Activated CD8-positive, alpha-beta memory T cell treated with anti-CD3 and anti-CD28 coated beads for 4 hours (primary cell): ENCODE measurements around the gene DSG2.
"Not testable (repeated sequence)": the region's sequence is repeated elsewhere in the genome, so short reads cannot be mapped to it uniquely, and the experiment has no call there.

Experiments
- DNase-seq, 2 donors: peaks; one replicate each; pipeline ENCODE4 v3.0.0-alpha.2; 2020; ENCODE audit warnings: low read depth in 2 of 2

DSG2 gene

DNA sequence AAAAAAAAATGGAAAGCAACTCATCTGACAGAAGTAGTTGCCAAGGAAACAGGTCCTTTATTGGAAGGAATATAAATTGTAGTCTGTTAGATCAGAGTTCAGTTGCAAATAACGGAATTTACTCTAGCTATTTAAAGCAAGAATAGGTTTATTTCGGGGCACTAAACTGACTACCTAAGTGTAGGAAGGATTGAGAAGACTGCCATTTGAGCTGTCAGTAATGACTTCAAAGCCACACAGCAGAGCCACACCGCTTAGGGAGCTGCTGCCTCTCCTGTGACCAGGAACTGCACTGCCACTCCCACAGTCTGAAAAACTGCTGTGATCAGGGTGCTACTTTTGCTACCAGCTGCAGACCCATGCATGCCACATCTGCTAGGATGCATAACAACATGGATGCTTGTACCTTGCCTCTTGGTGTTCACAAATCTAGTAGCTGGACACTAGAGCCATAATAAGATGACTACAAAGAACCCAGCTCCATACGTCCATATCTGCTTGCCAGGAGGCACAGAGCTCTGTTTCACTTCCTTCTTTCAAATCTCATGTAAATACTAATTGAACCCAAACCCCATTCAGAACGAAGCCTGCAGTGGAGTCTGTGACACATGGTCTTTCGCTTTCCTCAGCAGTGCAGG, 2.2 kb downstream of the DSG2 start:
- no peak for DNase-seq

DNA sequence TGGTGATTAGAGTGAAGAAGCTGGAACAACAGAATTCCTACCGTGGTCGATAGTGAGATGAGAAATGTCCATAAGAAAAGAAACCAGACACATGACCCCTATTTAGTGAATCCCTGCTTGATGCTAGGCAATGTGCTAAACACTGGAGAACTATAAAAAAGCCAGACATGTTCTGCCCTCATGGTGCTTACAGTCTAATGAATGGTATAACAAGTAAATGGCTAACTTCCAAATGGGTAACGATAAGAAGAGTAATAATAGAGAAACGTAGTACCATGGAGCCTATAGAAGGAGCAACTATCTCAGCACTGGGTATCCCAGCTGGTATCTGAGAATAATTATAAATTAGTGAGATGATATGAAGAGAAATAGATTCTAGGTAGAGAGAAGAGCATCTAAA, 5.0 kb downstream of the DSG2 start:
- no peak for DNase-seq

DNA sequence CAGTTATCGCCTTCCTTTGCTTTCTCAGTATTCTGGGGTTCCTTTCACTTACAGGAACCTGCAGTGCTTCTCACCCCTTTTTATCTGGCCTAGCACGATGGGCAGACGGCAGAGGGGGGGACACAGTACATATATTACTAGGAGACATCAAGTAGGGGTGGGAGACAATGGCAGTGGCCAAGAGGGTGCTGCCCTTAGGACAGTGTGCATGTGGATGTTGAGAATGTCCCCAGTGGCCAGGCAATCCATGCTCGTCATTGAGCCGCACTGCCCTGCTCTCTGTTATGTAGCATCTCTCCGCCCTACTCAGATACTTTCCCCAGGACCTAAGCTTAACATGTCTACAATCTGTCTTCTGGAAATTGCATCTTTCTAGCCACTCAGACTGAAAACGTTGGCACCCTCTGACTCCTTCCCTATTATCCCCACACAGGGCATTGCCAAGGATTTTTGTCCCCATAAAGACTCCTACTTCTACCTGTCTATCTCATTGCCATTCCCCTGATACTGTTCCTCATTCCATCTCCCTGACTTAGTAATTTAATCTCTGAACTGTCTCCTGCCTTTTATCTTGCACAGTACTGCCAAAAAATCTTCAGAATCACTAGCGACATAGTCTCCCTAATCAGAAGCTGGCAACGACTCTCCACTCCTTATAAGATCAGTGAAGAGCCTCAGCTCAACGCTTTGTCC, 6.6 kb downstream of the DSG2 start:
- no peak for DNase-seq

DNA sequence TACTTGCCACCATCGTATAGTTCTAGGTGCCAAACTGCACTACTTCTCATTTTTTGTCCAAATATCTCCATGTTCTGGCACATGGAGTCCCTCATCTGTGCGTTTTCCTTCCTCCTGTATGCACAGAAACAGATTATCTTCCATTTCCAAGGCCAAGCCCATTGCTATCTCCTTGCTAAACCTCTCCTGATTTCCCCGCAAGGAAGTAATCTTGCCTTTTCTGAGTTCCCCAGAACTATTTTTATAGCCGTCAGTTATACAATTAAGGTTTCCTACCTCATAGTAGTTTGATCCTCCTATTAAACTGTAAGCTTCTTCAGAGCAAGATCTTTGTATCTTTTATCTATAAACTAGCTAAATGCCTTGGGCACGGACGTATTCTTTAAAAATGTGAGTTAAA, 7.2 kb downstream of the DSG2 start:
- DNase-seq, result no peak

DNA sequence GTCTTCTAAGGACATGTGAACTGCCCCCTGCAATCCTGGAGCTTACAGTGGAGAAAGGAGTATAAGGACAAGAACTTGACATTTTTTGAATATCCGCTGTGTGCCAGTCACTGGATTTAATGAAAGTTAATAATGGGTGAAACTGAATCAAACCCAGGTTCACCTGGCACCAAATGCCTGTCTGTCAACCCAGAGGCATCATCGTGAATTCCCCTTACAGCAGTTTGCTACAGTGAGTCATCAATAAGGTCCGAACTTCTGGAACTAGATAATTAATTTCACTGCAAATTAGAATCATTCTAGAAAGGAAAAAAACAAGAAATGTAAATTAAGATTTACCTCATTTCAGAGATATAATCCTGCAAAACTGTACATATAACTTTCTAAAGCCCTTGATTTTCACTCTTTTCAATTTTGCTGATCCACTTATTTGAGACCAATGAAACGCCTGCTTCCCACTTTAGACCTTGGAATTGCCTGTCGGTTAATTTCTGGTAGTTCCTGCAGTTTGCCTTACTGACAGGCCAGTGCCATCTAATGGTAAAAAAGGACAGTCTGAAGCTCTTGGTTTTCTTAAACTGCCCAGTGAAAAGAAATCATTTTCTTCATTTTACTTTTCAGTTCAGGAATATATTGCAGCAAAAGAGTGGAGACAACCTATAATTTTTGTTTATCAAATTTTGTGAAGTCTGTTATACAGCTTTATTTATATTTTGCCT, 8.2 kb downstream of the DSG2 start:
- DNase-seq, result no peak

DNA sequence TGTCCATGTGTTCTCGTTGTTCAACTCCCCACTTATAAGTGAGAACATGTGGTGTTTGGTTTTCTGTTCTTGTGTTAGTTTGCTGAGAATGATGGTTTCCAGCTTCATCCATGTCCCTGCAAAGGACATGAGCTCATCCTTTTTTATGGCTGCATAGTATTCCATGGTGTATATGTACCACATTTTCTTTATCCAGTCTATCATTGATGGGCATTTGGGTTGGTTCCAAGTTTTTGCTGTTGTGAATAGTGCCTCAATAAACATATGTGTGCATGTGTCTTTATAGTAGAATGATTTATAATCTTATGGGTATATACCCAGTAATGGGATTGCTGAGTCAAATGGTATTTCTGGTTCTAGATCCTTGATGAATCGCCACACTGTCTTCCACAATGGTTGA, 9.1 kb downstream of the DSG2 start:
- DNase-seq, result not testable (repeated sequence)

DNA sequence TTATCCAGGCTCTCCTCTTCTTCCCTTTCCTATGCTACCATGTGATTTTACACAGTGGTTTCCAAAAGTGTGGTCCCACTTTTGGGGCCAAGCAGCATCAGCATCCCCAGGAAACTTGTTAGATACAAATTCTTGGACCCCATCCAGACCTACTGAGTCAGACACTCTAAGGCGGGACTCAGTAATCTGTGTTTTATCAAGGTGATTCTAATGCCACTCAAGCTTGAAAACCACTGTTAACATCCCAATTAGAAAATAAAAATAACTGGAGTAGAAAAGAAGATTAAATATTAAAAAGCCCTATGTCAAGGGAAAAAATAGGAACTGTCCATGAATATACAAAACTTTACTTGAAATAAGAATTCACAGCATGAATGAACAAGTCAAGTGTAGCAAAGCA, 10.8 kb downstream of the DSG2 start:
- no peak for DNase-seq

DNA sequence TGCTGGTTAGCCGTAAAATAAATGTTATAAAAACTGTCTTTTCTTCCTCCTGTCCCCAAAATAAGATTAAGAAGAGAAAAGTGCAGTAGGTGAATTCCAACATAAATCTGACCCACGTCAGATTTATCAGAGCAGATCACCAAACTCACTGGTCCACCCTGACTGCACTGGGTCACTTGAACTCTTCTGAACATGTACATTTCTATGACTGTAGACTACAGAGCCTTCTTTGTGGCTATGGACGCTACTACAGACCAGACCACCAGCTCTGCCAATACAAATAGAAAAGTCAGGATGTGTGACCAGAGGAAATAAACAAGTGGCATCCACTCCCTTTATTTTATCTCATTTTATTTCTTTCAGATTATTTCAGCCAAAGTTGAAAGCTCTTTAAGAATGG, 11.6 kb downstream of the DSG2 start:
- no peak for DNase-seq

DNA sequence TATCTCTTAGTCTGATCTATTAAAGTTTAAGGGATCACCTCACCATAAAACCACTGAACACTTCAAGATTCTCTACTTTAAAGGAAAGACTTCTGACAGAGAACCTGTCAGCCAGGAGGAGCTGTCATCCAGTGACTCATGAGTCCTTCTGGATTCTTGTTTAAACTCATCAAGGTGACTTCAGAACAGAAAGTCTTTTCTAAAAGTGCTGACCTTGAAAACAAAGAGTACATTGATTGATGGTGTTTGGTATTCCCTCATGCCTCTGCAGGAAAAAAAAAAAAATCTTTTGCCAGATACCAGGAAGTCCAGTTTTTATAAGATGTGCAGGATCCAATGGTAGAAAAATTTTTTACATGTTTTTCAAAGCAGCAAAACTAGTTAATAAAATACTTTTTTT, 12.3 kb downstream of the DSG2 start:
- DNase-seq, result no peak

DNA sequence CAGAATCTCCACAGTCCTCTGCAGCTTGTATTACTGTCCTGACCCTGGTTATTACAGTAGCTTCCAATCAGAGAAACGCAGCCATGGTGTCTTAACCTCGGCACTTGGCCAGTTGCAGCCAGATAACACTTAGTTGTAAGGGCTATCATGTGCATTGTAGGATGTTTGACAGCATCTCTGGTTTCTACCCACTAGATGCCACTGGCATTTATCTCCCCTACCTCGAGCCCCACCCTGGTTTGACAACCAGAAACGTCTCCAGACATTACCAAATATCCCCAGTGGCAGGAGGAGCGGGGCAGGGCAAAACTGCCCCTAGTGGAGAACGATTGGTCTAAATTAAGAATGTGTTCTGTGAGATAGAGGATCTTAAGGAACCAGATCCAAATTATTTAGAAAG, 13.1 kb downstream of the DSG2 start:
- no peak for DNase-seq

DNA sequence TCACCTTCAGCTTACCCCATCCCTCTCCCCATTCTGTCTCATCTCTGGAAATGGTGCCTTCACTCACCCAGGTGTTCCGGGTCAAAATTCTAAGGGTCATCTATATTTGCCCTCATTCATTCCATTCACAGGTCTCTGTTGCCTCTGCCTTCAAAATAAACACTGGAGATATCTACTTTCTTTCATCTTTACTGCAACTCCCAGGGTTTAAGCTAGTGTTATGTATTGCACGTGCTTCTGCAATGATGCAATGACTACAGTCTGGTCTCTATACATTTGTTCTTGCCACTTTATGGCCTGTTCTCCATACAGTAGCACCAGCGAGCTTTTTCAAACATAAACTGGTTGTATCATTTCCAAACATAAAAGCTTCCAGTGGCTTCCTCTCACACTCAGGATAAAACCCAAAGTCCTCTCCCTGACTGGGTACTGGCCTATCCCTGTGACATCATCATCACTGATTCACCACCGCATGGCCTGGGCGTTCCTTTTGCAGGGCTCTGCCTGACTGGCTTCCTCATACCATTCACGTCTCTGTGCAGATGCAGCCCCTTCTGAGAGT, 14.3 kb downstream of the DSG2 start:
- no peak for DNase-seq

DNA sequence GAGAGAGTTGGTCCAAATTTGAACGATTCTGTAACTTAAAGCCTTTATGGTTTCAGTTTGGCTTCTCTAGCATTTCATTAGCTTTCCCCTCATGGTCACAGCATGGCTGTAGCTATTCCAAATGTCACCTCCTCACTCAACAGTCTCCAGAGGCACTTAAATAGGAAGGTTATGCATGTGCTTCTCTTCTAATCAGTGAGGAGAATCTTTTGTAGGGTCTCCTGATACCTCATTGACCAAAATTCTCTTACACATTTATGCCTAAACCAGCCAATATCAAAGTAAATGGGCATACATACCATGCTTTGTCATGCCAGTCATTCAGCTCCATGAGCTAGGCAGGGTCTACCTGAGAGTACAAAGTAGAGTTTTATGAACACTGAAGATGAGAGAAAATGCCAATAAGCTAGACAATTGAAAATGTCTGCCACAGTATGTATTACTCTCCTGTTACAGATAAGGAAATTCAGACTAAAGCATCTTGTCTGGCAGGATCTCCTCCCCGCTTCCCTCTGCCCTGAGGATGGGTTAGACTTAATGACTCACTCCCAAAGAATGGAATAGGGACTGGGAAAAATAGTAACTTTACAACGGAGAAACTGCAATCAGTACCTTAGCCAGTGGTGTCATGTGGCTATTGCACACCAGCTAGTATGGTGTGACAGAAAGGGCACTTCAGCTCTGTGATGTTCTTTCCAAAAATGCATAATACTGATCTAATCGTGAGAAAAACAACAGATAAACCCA, 15.4 kb downstream of the DSG2 start:
- DNase-seq, result no peak

DNA sequence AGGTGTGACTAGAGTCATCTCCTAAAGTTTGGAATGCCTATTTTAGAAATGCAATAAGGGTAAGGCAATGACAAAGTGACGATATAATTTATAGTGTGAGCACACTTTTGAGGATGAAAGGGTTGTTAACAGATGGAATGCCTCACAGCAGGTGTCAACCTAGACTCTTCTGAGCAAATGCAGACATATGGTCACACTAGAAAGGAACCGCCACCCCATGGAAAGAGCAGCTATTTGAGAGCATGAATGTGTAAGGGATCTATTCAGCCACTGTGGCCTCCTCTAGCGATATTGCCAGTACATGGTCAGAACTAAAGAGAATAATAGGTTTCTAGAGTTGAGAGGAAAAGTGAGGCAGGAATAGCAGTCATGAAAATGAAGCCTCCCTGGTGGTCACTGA, 18.5 kb downstream of the DSG2 start:
- no peak for DNase-seq

DNA sequence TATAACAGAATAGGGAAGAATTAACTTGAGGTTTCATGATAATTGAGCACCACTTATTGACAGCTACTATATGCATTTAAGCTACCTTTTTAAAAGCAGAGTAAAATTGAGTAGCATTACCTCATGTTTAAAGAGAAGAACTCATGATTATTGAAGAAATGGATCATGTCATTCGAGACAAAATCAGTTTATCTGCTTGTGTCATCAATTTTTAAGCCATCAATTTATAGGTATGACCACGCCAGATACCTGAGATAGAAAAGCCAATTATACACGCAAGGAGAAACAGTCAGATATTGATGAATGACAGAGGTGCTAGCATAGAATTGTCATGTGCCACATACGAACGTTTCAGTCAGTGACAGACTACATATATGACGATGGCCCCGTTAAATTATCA, 28.4 kb downstream of the DSG2 start:
- DNase-seq, result no peak

DNA sequence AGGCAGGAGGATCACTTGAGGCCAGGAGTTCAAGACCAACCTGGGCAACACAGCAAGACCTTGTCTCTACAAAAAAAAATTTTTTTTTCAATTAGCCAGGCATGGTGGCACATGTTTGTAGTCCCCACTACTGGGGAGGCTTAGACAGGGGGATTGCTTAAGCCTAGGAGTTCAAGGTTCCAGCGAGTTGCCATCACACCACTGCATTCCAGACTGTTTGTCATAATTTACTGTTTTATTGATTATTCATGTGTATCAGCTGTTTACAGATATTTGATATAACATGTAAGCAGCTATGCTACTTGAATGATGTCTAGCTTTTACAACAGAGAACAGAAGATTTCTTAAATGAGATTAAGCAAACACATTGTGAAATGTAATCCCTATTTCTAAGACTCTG, 35.3 kb downstream of the DSG2 start:
- no peak for DNase-seq

DNA sequence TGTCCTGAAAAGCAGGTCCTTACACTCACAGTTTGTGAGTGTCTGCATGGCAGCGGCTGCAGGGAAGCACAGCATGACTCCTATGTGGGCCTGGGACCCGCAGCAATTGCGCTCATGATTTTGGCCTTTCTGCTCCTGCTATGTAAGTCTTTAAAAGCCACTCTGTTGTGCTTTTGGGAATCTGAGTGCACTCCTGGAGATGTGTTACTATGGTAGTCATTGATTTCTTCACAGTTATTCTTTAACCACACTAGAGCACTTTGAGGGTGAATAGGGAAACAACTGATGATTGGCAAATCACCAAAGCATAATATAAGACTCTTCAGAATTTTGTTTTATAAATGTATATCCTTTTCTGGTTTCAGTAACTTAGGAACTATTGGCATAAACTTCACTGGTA, 40.9 kb downstream of the DSG2 start:
- DNase-seq, result no peak

DNA sequence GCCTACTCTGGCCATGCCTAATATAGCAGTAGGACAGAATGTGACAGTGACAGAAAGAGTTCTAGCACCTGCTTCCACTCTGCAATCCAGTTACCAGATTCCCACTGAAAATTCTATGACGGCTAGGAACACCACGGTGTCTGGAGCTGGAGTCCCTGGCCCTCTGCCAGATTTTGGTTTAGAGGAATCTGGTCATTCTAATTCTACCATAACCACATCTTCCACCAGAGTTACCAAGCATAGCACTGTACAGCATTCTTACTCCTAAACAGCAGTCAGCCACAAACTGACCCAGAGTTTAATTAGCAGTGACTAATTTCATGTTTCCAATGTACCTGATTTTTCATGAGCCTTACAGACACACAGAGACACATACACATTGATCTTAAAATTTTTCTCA, 48.5 kb downstream of the DSG2 start:
- no peak for DNase-seq

DNA sequence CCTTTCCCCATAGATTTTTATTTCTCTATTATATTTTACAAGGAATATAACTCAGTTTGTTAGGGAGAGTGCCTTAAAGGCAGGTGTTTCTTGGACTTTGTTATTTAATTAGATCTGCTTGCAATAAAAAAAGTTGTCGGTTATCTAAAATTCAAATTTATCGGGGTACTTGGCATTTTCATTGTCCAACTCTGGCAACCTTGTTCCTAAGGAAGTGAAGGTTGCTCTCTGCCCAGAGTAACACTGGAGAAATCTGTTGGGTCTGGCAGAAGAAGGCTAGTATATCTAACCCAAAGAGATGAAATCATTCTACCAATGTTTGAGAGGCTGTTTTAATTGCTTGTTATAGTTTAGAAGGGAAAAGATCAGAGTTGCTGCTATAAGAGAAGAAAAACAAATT, 50.9 kb downstream of the DSG2 start:
- no peak for DNase-seq

DNA sequence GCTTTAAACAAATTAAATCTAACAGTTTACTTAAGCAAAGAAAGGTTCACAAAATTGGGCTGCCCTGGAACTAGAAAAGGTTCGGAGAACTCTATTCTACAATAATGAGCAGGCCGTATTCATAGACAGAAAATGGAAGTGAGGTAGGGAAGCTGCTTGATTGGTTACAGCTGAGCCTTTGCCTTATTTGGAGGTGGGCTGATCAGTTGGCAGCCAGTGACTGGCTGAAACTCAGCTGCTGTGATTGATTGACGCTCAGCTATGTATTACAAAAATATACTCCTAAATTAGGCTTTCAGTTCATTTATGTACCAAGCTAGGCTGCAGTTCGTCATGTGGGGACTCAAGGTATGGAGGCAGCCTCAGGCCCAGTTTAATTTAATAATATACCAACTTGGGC, 51.4 kb downstream of the DSG2 start:
- DNase-seq, result no peak

DNA sequence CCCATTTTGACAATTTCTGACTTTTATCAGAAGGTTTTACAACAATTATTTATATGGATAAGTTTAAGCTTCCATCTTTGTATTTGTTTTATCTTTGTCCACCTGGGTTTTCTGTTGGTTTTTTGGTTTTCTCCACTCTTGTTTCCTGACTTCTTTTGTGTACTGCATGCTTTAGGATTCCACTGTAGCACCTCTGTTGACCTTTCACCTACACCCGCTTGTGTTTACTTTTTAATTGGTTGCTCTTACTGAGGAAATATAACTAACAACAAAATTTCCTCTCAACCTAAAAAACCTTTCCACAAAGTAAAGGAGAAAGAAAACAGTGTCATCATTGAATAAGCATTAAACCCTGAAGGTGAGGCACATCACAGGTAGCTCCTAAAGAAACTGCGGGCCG, 53.9 kb downstream of the DSG2 start:
- DNase-seq, result no peak

DNA sequence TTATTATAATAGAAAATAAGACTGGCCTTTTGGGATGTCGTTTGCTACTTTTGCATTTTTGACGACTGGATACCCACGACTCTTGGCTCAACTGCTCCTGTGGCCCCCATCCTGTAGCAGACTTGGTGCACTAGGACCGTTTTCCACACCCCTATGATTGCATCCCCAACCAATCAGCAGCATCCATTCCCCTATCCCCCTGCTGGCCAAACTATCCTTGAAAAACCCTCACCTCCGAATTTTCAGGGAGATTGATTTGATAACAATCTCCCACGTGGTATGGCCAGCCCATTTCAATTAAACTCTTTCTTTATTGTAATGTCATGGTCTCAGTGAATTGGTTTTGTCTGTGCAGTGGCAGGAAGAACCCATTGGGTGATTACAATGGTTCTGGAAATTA, 55.8 kb downstream of the DSG2 start:
- DNase-seq, result no peak

DNA sequence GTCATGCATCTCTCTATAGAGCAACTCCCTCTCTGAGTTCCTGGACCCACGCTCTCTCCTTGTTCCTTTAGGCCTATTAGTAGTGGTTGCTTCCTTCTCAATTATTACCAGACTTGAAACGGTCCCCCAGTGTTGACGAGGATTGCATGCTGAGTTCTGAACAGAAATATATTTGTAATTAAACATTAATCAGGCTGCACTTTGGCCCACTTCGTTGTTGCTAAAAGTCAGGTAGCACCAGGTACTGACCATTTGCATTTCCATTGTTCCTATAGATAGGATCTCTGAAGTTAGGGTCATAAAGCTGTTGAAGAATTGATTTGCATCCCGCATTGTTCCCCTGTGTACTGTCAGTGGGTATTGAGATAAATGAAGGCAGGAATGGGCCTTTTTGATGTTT, 56.8 kb downstream of the DSG2 start:
- no peak for DNase-seq
